B cell (primary cell): ENCODE data around the gene MAP2K5. TPM values are rescaled to one million over a fixed set of nuclear protein-coding genes. Genes with fewer than 3 reads are reported as not detected.

Experiments used
- ATAC-seq: fragments of 200-7000 bp; cut with Tn5 transposase; one replicate; pipeline ENCODE4 v1.10.0; 2021; ENCODE audit warnings: low read depth, mild to moderate bottlenecking, moderate number of reproducible peaks, moderate library complexity
- CTCF ChIA-PET: fragments of 350-600 bp; sonication (Branson Sonifier 250); formaldehyde crosslinking; loops from one replicate; lab custom pipeline; 2021; ENCODE audit warnings: antibody characterized with exemption, inconsistent platforms; lab: Charles Lee
- POLR2A ChIA-PET: fragments of 350-600 bp; sonication (Branson Sonifier 250); formaldehyde crosslinking; loops from one replicate; lab custom pipeline; 2021; ENCODE audit warnings: antibody characterized with exemption; lab: Charles Lee
- DNase-seq: peaks from one replicate; pipeline ENCODE4 v3.0.0; 2013
- H2AFZ ChIP-seq: 2 replicates; pipeline ENCODE4 v1.6.1; 2012; ENCODE audit warnings: mild to moderate bottlenecking, low read depth, low read length; ENCODE audit not compliant: insufficient read depth, poor library complexity, severe bottlenecking
- H3K27ac ChIP-seq, 2 donors: 1 replicate in 1 of 2; 2 replicates in 1 of 2; pipeline ENCODE4 v1.5.1; 2012 to 2013; ENCODE audit warnings: low read length in 2 of 2, mild to moderate bottlenecking in 2 of 2, moderate library complexity in 1 of 2
- H3K27me3 ChIP-seq, 4 experiments: fragments of 200-600 bp in 1 of 4; sonication (generic) in 1 of 4; replicated peaks in 1 of 4; 1 replicate in 2 of 4; 2 replicates in 2 of 4; pipeline versions ENCODE4 v1.6.1 to v1.7.0; 2013 to 2016; ENCODE audit warnings: low read length in 3 of 4, mild to moderate bottlenecking in 2 of 4, mixed read lengths in 1 of 4, moderate library complexity in 1 of 4; ENCODE audit not compliant: insufficient read depth in 4 of 4, control insufficient read depth in 3 of 4; ENCODE audit errors: control extremely low read depth in 1 of 4
- H3K36me3 ChIP-seq, 2 experiments: replicated peaks in 1 of 2; 1 replicate in 1 of 2; 2 replicates in 1 of 2; pipeline versions ENCODE4 v1.6.1 to v1.7.1; 2013; ENCODE audit warnings: low read length in 1 of 2; ENCODE audit not compliant: insufficient read depth in 2 of 2, control insufficient read depth in 1 of 2; ENCODE audit errors: control extremely low read depth in 1 of 2, extremely low read depth in 1 of 2
- H3K4me1 ChIP-seq, 2 donors: fragments of 200-600 bp in 1 of 2; sonication (generic) in 1 of 2; 1 replicate in 1 of 2; 2 replicates in 1 of 2; pipeline versions ENCODE4 v1.5.1 to v1.6.1; 2013 to 2017; ENCODE audit warnings: low read length in 2 of 2; ENCODE audit not compliant: control insufficient read depth in 2 of 2, insufficient read depth in 2 of 2
- H3K4me2 ChIP-seq: replicated peaks from 2 replicates; pipeline ENCODE3; 2012; ENCODE audit warnings: mild to moderate bottlenecking, low read depth, low read length; ENCODE audit not compliant: poor library complexity, severe bottlenecking
- H3K4me3 ChIP-seq, 5 experiments: fragments of 200-600 bp in 1 of 5; sonication (generic) in 1 of 5; 1 replicate in 3 of 5; 2 replicates in 2 of 5; pipeline versions ENCODE4 v1.5.1 to v1.7.0; 2011 to 2016; ENCODE audit warnings: low read length in 4 of 5, mild to moderate bottlenecking in 4 of 5, low read depth in 2 of 5, control low read depth in 1 of 5, moderate library complexity in 1 of 5; ENCODE audit not compliant: insufficient read depth in 1 of 5; ENCODE audit errors: control extremely low read depth in 1 of 5, extremely low read depth in 1 of 5
- H3K79me2 ChIP-seq: fragments of 200-600 bp; sonication (generic); one replicate; pipeline ENCODE4 v1.6.0; 2016; ENCODE audit warnings: low read length; ENCODE audit not compliant: control insufficient read depth, insufficient read depth
- H3K9ac ChIP-seq: fragments of 200-600 bp; sonication (generic); 2 replicates; pipeline ENCODE4 v1.6.1; 2017; ENCODE audit warnings: mild to moderate bottlenecking, low read length, moderate library complexity
- H3K9me3 ChIP-seq, 3 donors: one replicate each; pipeline versions ENCODE4 v1.6.1 to v1.7.1; 2013; ENCODE audit warnings: low read length in 2 of 3; ENCODE audit not compliant: control insufficient read depth in 2 of 3, insufficient read depth in 1 of 3; ENCODE audit errors: control extremely low read depth in 1 of 3
- H4K20me1 ChIP-seq: 2 replicates; pipeline ENCODE4 v1.6.0; 2012; ENCODE audit warnings: mild to moderate bottlenecking, low read length; ENCODE audit not compliant: insufficient read depth, control insufficient read depth, poor library complexity, severe bottlenecking
- H3K27ac Mint-ChIP-seq: one replicate; pipeline ENCODE4 v1.8.0; 2021; ENCODE audit warnings: mixed read lengths
- H3K27me3 Mint-ChIP-seq: one replicate; pipeline ENCODE4 v1.8.0; 2021; ENCODE audit warnings: mixed read lengths
- H3K4me1 Mint-ChIP-seq: one replicate; pipeline ENCODE4 v1.8.0; 2021; ENCODE audit warnings: mixed read lengths
- H3K4me3 Mint-ChIP-seq: one replicate; pipeline ENCODE4 v1.8.0; 2021; ENCODE audit warnings: mixed read lengths
- H3K9me3 Mint-ChIP-seq: one replicate; pipeline ENCODE4 v1.8.0; 2022; ENCODE audit warnings: mixed read lengths; ENCODE audit not compliant: insufficient read depth
- EZH2 ChIP-seq: IDR thresholded peaks from 2 replicates; pipeline ENCODE4 v1.6.1; 2012; ENCODE audit warnings: borderline replicate concordance, low read depth, mild to moderate bottlenecking, moderate library complexity, low read length; ENCODE audit not compliant: insufficient read depth, poor library complexity, severe bottlenecking
- WGBS: methylation state at CpG from one replicate; pipeline ENCODE4 v1.1.5; 2013; ENCODE audit warnings: missing lambda C conversion rate; ENCODE audit not compliant: insufficient coverage; 5-methylcytosine and 5-hydroxymethylcytosine counted together
- intact Hi-C: fragments of 100-400 bp; cut with micrococcal nuclease; formaldehyde crosslinking; loops from one replicate; pipeline ENCODE4 v1.10.0; 2022
- polyA plus RNA-seq: library from polyadenylated mRNA; depleted of rRNA; stranded (reverse); fragments of >200 nt; gene quantifications from 2 replicates; pipeline ENCODE4 v1.2.3, GENCODE V29; 2012
- total RNA-seq, 2 donors: library from RNA; stranded (reverse); fragments of 120-200 nt in 1 of 2; gene quantifications; 1 replicate in 1 of 2; 2 replicates in 1 of 2; pipeline versions ENCODE4 v1.2.3 to v1.2.4, GENCODE V29; 2013 to 2022
- TF ChIP-seq, protein P1 (sequence below): fragments of 200-600 bp; IDR thresholded peaks from one replicate; pipeline ENCODE4 v1.8.0; 2022; ENCODE audit warnings: antibody characterized with exemption, mild to moderate bottlenecking

MAP2K5 gene
- total and polyA plus RNA-seq, 2 donors (not counting 1 experiment from before 2014, with no cell fraction given) = 11.1 to 40.0 TPM

DNA sequence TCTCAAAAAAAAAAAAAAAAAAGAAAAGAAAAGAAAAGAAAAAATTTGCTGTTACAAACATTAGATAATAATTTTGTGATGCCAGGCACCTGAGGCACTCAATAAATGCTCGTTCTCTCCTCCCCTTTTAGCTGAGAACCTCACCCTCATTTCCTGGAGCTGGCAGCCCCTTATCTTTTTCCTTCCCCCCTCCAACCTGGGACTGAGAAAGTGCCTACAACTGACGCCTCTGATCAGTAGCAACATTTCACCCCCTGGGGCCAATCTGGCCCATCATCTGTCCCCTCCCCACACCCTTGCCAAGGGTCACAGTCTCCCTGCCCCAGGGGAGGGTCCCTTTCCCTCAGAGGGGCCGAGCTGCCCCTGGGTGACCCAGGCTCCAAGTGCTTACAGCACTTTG lies 309.9 kb downstream of the MAP2K5 start:
- Mint-ChIP-seq H3K27me3 (peaks cover 10% of the 10 kb centered on the region), H3K4me3 (no peak overlapping the region), H3K27ac (no peak overlapping the region), H3K4me1 (peaks cover 19% of the 10 kb centered on the region), H3K9me3 (peaks cover 2% of the 10 kb centered on the region)
- Histone ChIP-seq H3K9ac (no peak overlapping the region), H3K4me2 (no peak overlapping the region), H3K27me3 (peaks cover 0 to 8% (median 4%) of the 10 kb centered on the region in 4 experiments), H3K9me3 (peaks cover 0 to 10% (median 5%) of the 10 kb centered on the region in 3 donors), H3K27ac (no peak overlapping the region), H3K4me1 (peaks cover 3 to 15% of the 10 kb centered on the region in 2 donors), H4K20me1 (no peaks in the 10 kb centered on the region), H2AFZ (no peak overlapping the region), H3K79me2 (no peaks in the 10 kb centered on the region), H3K4me3 (no peak overlapping the region), H3K36me3 (no peaks in the 10 kb centered on the region)
- WGBS = 84% methylated on average over 2 of the region's 3 CpGs
- no peak for TF ChIP-seq EZH2
- TF ChIP-seq, protein P1, sequence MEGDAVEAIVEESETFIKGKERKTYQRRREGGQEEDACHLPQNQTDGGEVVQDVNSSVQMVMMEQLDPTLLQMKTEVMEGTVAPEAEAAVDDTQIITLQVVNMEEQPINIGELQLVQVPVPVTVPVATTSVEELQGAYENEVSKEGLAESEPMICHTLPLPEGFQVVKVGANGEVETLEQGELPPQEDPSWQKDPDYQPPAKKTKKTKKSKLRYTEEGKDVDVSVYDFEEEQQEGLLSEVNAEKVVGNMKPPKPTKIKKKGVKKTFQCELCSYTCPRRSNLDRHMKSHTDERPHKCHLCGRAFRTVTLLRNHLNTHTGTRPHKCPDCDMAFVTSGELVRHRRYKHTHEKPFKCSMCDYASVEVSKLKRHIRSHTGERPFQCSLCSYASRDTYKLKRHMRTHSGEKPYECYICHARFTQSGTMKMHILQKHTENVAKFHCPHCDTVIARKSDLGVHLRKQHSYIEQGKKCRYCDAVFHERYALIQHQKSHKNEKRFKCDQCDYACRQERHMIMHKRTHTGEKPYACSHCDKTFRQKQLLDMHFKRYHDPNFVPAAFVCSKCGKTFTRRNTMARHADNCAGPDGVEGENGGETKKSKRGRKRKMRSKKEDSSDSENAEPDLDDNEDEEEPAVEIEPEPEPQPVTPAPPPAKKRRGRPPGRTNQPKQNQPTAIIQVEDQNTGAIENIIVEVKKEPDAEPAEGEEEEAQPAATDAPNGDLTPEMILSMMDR = no peak
- ChIA-PET POLR2A (interaction anchor here (0.6 kb wide), 2 partner anchors 12 kb away, joined by 5 to 7 read pairs; no protein-coding TSS in a partner anchor), CTCF (no interaction called here)
- intact Hi-C loops = no loop called here
- ATAC-seq (no peak), DNase-seq (no peak)

DNA sequence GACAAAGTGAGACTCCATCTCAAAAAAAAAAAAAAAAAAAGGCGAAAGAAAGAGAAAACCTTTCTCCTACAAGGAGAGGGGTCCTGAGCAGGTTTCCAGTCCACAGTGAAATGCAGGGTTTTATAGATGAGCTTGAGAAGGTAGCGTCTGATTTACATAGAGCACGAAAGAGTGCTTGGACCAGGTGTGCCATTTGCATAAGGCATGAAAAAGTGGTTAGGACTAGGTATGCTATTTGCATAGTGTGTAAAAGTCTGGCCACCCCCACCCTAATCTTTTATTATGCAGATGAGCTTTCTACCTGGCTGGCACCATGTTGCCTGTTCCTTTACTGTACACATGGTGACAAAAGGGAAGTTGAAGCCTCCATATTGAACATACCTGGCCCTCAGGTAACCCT lies 311.0 kb downstream of the MAP2K5 start:
- peaks cover 0 to 10% (median 5%) of the 10 kb centered on the region in 3 donors for H3K9me3 ChIP-seq
- H3K9ac ChIP-seq = no peak overlapping the region
- Mint-ChIP-seq H3K4me1 (peaks cover 19% of the 10 kb centered on the region), H3K4me3 (no peak overlapping the region), H3K27me3 (peaks cover 10% of the 10 kb centered on the region), H3K27ac (peak overlapping the region; percentile 32), H3K9me3 (peaks cover 2% of the 10 kb centered on the region)
- H3K4me3 ChIP-seq = no peak overlapping the region
- no CpG with 5 or more reads among the region's 3 CpGs for WGBS
- no peak overlapping the region for H2AFZ ChIP-seq
- ATAC-seq (no peak), DNase-seq (no peak)
- no peak for TF ChIP-seq EZH2
- TF ChIP-seq, protein P1 = no peak
- CTCF ChIA-PET = interaction anchor here (0.7 to 1.9 kb wide), 3 partner anchors 9 to 453 kb away, joined by 3 to 8 read pairs (median 3); no protein-coding TSS in a partner anchor
- peaks cover 0 to 8% (median 4%) of the 10 kb centered on the region in 4 experiments for H3K27me3 ChIP-seq
- no peaks in the 10 kb centered on the region for H3K79me2 ChIP-seq
- no peaks in the 10 kb centered on the region for H3K36me3 ChIP-seq
- intact Hi-C loops = no loop called here
- POLR2A ChIA-PET = no interaction called here
- H3K4me2 ChIP-seq = no peak overlapping the region
- H4K20me1 ChIP-seq = no peaks in the 10 kb centered on the region
- no peak overlapping the region for H3K27ac ChIP-seq
- peaks cover 3 to 15% of the 10 kb centered on the region in 2 donors for H3K4me1 ChIP-seq
